ENCODE measurements around the gene ERC2.

ERC2 gene

DNA sequence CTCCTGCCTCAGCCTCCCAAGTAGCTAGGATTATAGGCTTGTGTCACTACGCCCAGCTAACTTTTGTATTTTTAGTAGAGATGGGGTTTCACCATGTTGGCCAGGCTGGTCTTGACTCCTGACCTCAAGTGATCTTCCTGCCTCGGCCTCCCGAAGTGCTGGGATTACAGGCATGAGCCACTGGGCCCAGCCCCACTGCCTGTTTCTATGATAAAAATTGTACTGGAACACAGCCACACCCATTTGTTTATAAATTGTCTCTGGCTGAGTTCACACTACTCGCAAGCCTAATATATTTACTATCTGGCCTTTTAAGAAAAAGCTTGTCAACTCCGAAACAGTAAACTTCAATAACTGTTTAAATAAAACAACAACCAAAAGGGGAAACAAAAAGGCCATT is 671.7 kb downstream of the ERC2 start:
- H4K8ac ChIP-seq (ENCODE audit: low read depth, low read length): no peak overlapping the region

DNA sequence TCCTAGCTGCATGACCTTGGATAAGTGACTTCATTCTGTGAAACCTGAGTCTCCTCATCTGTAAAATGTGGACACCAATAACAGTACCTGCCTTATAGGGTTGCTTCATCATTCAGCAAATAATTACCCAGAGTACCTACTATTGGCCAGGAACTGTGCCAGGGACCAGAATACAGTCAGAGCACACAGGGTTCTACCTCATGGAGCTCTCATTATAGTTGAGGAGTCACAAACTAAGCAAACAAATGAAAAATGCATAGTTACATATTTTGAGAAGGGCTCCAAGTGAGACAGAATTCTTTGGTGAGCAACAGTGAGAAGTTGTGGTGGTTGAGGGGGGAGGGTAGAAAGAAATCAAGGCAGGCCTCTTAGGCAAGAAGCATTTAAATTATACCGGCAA is 672.5 kb downstream of the ERC2 start:
- Histone ChIP-seq H3K4ac (ENCODE audit: low read depth, low read length) (no peak overlapping the region), H4K91ac (ENCODE audit: low read depth, low read length) (no peak overlapping the region), H4K8ac (ENCODE audit: low read depth, low read length) (no peak overlapping the region), H3K4me1 (ENCODE audit: control insufficient read depth in 1 of 2, insufficient read depth in 2 of 2, low read length in 2 of 2) (no peaks in the 10 kb centered on the region), H2BK12ac (ENCODE audit: low read length) (no peak overlapping the region), H3K18ac (ENCODE audit: low read length) (no peak overlapping the region), H3K4me2 (ENCODE audit: low read length) (no peak overlapping the region), H4K12ac (ENCODE audit: low read depth, low read length) (no peak overlapping the region), H3K9me3 (ENCODE audit: insufficient read depth, low read depth, low read length) (no peaks in the 10 kb centered on the region), H3K27ac (ENCODE audit: low read depth, low read length) (no peak overlapping the region), H3K23ac (ENCODE audit: low read length) (no peak overlapping the region), H3K36me3 (ENCODE audit: control insufficient read depth in 1 of 2, insufficient read depth in 2 of 2, low read length in 2 of 2) (no peaks in the 10 kb centered on the region), H3K9ac (ENCODE audit: low read length) (no peak overlapping the region), H2AK5ac (ENCODE audit: low read length) (no peak overlapping the region), H3K4me3 (ENCODE audit: low read depth, low read length) (no peak overlapping the region), H3K27me3 (ENCODE audit: insufficient read depth, low read length) (no peaks in the 10 kb centered on the region), H2BK120ac (ENCODE audit: insufficient read depth, low read length, poor library complexity) (no peak overlapping the region), H3K79me1 (ENCODE audit: low read length) (no peaks in the 10 kb centered on the region), H2AFZ (ENCODE audit: insufficient read depth, low read length, poor library complexity) (no peak overlapping the region), H2BK5ac (ENCODE audit: low read depth, low read length, poor library complexity) (no peak overlapping the region), H3K14ac (ENCODE audit: low read length) (no peak overlapping the region), H3K79me2 (ENCODE audit: control insufficient read depth, insufficient read depth, low read length, poor library complexity) (no peaks in the 10 kb centered on the region)
- no peak for DNase-seq
- WGBS (ENCODE audit: extremely low coverage, insufficient coverage, insufficient read length): no CpG with 5 or more reads among the region's 1 CpG

More for the DNA sequence above, 671.7 kb downstream of the ERC2 start:
- H3K27me3 ChIP-seq (ENCODE audit: insufficient read depth, low read length): no peaks in the 10 kb centered on the region
- no peak overlapping the region for H2AFZ ChIP-seq (ENCODE audit: insufficient read depth, low read length, poor library complexity)
- H3K4ac ChIP-seq (ENCODE audit: low read depth, low read length): no peak overlapping the region
- no peaks in the 10 kb centered on the region for H3K9me3 ChIP-seq (ENCODE audit: insufficient read depth, low read depth, low read length)
- no CpG with 5 or more reads among the region's 5 CpGs for WGBS (ENCODE audit: extremely low coverage, insufficient coverage, insufficient read length)
- no peak overlapping the region for H3K14ac ChIP-seq (ENCODE audit: low read length)
- no peak overlapping the region for H4K91ac ChIP-seq (ENCODE audit: low read depth, low read length)
- H2BK5ac ChIP-seq (ENCODE audit: low read depth, low read length, poor library complexity): no peak overlapping the region
- no peak overlapping the region for H3K27ac ChIP-seq (ENCODE audit: low read depth, low read length)
- H4K12ac ChIP-seq (ENCODE audit: low read depth, low read length): no peak overlapping the region
- no peak overlapping the region for H2BK120ac ChIP-seq (ENCODE audit: insufficient read depth, low read length, poor library complexity)
- H3K9ac ChIP-seq (ENCODE audit: low read length): no peak overlapping the region
- no peak overlapping the region for H2BK12ac ChIP-seq (ENCODE audit: low read length)
- H3K79me1 ChIP-seq (ENCODE audit: low read length): no peaks in the 10 kb centered on the region
- H3K23ac ChIP-seq (ENCODE audit: low read length): no peak overlapping the region
- no peak overlapping the region for H3K4me2 ChIP-seq (ENCODE audit: low read length)
- no peak overlapping the region for H3K18ac ChIP-seq (ENCODE audit: low read length)
- H3K79me2 ChIP-seq (ENCODE audit: control insufficient read depth, insufficient read depth, low read length, poor library complexity): no peaks in the 10 kb centered on the region
- no peak overlapping the region for H3K4me3 ChIP-seq (ENCODE audit: low read depth, low read length)
- H2AK5ac ChIP-seq (ENCODE audit: low read length): no peak overlapping the region
- no peak for DNase-seq
- H3K4me1 ChIP-seq (ENCODE audit: control insufficient read depth in 1 of 2, insufficient read depth in 2 of 2, low read length in 2 of 2): no peaks in the 10 kb centered on the region
- H3K36me3 ChIP-seq (ENCODE audit: control insufficient read depth in 1 of 2, insufficient read depth in 2 of 2, low read length in 2 of 2): no peaks in the 10 kb centered on the region

DNA sequence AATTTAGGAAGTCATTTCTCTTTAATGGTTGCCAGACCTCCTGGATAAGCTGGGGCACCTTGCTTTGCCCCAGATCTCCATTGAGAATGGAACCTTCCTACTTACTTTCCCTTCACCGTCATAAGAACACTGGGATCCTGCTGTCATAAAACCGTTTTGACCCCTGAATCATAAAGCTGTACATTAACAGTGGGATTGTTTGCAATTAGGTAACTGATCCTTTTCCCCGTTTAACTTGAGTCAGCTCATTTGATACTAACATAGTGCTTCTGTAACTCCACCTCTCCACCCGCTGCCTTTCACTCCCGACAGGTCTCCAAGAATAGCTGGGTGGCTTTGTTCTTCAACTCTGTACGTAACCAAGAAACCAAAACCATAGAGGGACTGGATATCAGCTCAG is 673.0 kb downstream of the ERC2 start:
- no peak overlapping the region for H4K12ac ChIP-seq (ENCODE audit: low read depth, low read length)
- H3K4me1 ChIP-seq (ENCODE audit: control insufficient read depth in 1 of 2, insufficient read depth in 2 of 2, low read length in 2 of 2): no peaks in the 10 kb centered on the region
- no peaks in the 10 kb centered on the region for H3K79me1 ChIP-seq (ENCODE audit: low read length)
- no peak overlapping the region for H3K23ac ChIP-seq (ENCODE audit: low read length)
- H2AFZ ChIP-seq (ENCODE audit: insufficient read depth, low read length, poor library complexity): no peak overlapping the region
- H3K9ac ChIP-seq (ENCODE audit: low read length): no peak overlapping the region
- H3K14ac ChIP-seq (ENCODE audit: low read length): no peak overlapping the region
- no peaks in the 10 kb centered on the region for H3K36me3 ChIP-seq (ENCODE audit: control insufficient read depth in 1 of 2, insufficient read depth in 2 of 2, low read length in 2 of 2)
- H2BK12ac ChIP-seq (ENCODE audit: low read length): no peak overlapping the region
- no peak overlapping the region for H4K91ac ChIP-seq (ENCODE audit: low read depth, low read length)
- H2BK5ac ChIP-seq (ENCODE audit: low read depth, low read length, poor library complexity): no peak overlapping the region
- no peaks in the 10 kb centered on the region for H3K79me2 ChIP-seq (ENCODE audit: control insufficient read depth, insufficient read depth, low read length, poor library complexity)
- H3K27ac ChIP-seq (ENCODE audit: low read depth, low read length): no peak overlapping the region
- no peak overlapping the region for H3K4ac ChIP-seq (ENCODE audit: low read depth, low read length)
- no peak overlapping the region for H3K18ac ChIP-seq (ENCODE audit: low read length)
- WGBS (ENCODE audit: extremely low coverage, insufficient coverage, insufficient read length): no CpG with 5 or more reads among the region's 6 CpGs
- no peak overlapping the region for H4K8ac ChIP-seq (ENCODE audit: low read depth, low read length)
- no peaks in the 10 kb centered on the region for H3K27me3 ChIP-seq (ENCODE audit: insufficient read depth, low read length)
- H3K4me2 ChIP-seq (ENCODE audit: low read length): no peak overlapping the region
- H3K9me3 ChIP-seq (ENCODE audit: insufficient read depth, low read depth, low read length): no peaks in the 10 kb centered on the region
- no peak for DNase-seq
- no peak overlapping the region for H2AK5ac ChIP-seq (ENCODE audit: low read length)
- no peak overlapping the region for H2BK120ac ChIP-seq (ENCODE audit: insufficient read depth, low read length, poor library complexity)
- H3K4me3 ChIP-seq (ENCODE audit: low read depth, low read length): no peak overlapping the region

DNA sequence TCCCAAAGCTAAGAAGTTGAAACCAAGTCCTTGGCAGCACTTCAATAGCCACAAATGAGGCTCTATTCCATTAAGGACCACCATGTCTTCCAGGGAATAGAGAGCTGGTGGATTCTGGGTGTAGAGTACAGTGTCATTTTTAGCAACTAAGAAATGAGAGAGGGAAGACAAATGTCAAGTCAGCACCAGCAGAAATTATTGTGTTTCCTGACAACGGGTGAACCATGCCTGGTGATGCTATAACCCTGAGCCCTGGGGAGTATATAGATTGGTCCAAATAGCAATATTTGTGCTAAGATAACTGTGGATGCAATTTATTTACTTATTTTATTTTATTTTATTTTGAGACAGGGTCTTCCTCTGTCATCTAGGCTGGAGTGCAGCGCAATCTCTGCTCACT is 675.5 kb downstream of the ERC2 start:
- Histone ChIP-seq H3K36me3 (ENCODE audit: control insufficient read depth in 1 of 2, insufficient read depth in 2 of 2, low read length in 2 of 2) (no peaks in the 10 kb centered on the region), H2BK12ac (ENCODE audit: low read length) (no peak overlapping the region), H3K23ac (ENCODE audit: low read length) (no peak overlapping the region), H2AK5ac (ENCODE audit: low read length) (no peak overlapping the region), H3K4me2 (ENCODE audit: low read length) (no peak overlapping the region), H4K12ac (ENCODE audit: low read depth, low read length) (no peak overlapping the region), H3K18ac (ENCODE audit: low read length) (no peak overlapping the region), H3K4me3 (ENCODE audit: low read depth, low read length) (no peak overlapping the region), H2AFZ (ENCODE audit: insufficient read depth, low read length, poor library complexity) (no peak overlapping the region), H3K79me1 (ENCODE audit: low read length) (no peaks in the 10 kb centered on the region), H3K4ac (ENCODE audit: low read depth, low read length) (no peak overlapping the region), H4K91ac (ENCODE audit: low read depth, low read length) (no peak overlapping the region), H3K9me3 (ENCODE audit: insufficient read depth, low read depth, low read length) (no peaks in the 10 kb centered on the region), H2BK5ac (ENCODE audit: low read depth, low read length, poor library complexity) (no peak overlapping the region), H3K79me2 (ENCODE audit: control insufficient read depth, insufficient read depth, low read length, poor library complexity) (no peaks in the 10 kb centered on the region), H3K4me1 (ENCODE audit: control insufficient read depth in 1 of 2, insufficient read depth in 2 of 2, low read length in 2 of 2) (no peaks in the 10 kb centered on the region), H3K27ac (ENCODE audit: low read depth, low read length) (no peak overlapping the region), H4K8ac (ENCODE audit: low read depth, low read length) (no peak overlapping the region), H3K27me3 (ENCODE audit: insufficient read depth, low read length) (no peaks in the 10 kb centered on the region), H2BK120ac (ENCODE audit: insufficient read depth, low read length, poor library complexity) (no peak overlapping the region), H3K9ac (ENCODE audit: low read length) (no peak overlapping the region), H3K14ac (ENCODE audit: low read length) (no peak overlapping the region)
- no CpG with 5 or more reads among the region's 2 CpGs for WGBS (ENCODE audit: extremely low coverage, insufficient coverage, insufficient read length)
- no peak for DNase-seq
